ENCODE data around the gene CIT. TPM values are rescaled to one million over a fixed set of nuclear protein-coding genes. Genes with fewer than 3 reads are reported as not detected.

CIT gene
- total and polyA plus RNA-seq, 10 of the 15 experiments (the other 5 are each of a cell fraction or from before 2014, with no cell fraction given): 1.0 to 38.2 (median 14.9) TPM

DNA sequence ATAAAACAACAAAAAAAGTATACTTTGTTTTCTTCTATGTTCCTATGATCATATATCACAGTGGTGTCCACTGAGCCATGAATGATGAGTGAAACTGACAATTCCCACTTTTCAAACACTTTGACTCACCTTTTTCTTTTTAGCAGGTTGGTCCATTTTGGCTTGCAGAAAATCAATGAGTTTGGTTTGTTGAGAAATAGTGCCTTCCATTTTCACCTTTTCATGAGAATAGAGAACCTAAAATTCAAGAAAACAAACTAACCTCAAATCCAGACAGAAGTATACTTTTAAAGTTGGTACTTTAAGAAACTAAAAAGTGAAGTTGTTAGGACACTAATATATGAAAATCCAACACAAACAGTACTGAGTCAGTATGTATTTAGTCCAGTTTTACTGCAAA, 156.8 kb downstream of the CIT start:
- H3K27ac ChIP-seq (ENCODE audit: control insufficient read depth, insufficient read depth): no peak overlapping the region
- no peak for FAIRE-seq
- ChIA-PET SMC1A (ENCODE audit: uncharacterized antibody, unreplicated experiment) (no interaction called here), CTCF (no interaction called here), RAD21 (ENCODE audit: unreplicated experiment) (no interaction called here), POLR2A (no interaction called here)
- DNase-seq (ENCODE audit: low read depth, low spot score): no peak
- in situ Hi-C loops (cut with MboI): no loop called here
- no peaks in the 10 kb centered on the region for H3K27me3 ChIP-seq (replicated peaks in 1 of 2; ENCODE audit: control insufficient read depth in 2 of 2, insufficient read depth in 2 of 2, low read length in 1 of 2)
- no peaks in the 10 kb centered on the region for H3K79me2 ChIP-seq (ENCODE audit: control insufficient read depth, insufficient read depth, low read length)
- no peak overlapping the region for H3K4me3 ChIP-seq
- no TSS peak for BruUV-seq (replicated peaks)
- TF ChIP-seq ESRRA (IDR thresholded peaks at IDR 0.05; ENCODE audit: low read length) (no peak), MXI1 (IDR thresholded peaks at IDR 0.05; ENCODE audit: low read depth, low read length) (no peak), PKNOX1 (IDR thresholded peaks at IDR 0.05) (no peak), TCF3 (IDR thresholded peaks at IDR 0.05; ENCODE audit: borderline replicate concordance, insufficient read depth, low read depth, low read length) (no peak), IRF5 (IDR thresholded peaks at IDR 0.05; ENCODE audit: borderline replicate concordance) (no peak), BHLHE40 (IDR thresholded peaks at IDR 0.05; ENCODE audit: borderline replicate concordance in 1 of 2, low read depth in 2 of 2, low read length in 1 of 2) (no peak), ZNF217 (IDR thresholded peaks at IDR 0.05) (no peak), DPF2 (IDR thresholded peaks at IDR 0.05) (no peak), ATF7 (IDR thresholded peaks at IDR 0.05; ENCODE audit: low read depth) (no peak), ZNF24 (IDR thresholded peaks at IDR 0.05) (no peak), TCF7 (IDR thresholded peaks at IDR 0.05; ENCODE audit: borderline replicate concordance) (no peak), IRF4 (IDR thresholded peaks at IDR 0.05; ENCODE audit: low read depth, low read length) (no peak)
- TF ChIP-seq, protein P1, sequence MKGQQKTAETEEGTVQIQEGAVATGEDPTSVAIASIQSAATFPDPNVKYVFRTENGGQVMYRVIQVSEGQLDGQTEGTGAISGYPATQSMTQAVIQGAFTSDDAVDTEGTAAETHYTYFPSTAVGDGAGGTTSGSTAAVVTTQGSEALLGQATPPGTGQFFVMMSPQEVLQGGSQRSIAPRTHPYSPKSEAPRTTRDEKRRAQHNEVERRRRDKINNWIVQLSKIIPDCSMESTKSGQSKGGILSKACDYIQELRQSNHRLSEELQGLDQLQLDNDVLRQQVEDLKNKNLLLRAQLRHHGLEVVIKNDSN (IDR thresholded peaks at IDR 0.05; ENCODE audit: borderline replicate concordance, extremely low read length, insufficient read depth, low read depth, low read length): no peak
- TF ChIP-seq, protein P2, sequence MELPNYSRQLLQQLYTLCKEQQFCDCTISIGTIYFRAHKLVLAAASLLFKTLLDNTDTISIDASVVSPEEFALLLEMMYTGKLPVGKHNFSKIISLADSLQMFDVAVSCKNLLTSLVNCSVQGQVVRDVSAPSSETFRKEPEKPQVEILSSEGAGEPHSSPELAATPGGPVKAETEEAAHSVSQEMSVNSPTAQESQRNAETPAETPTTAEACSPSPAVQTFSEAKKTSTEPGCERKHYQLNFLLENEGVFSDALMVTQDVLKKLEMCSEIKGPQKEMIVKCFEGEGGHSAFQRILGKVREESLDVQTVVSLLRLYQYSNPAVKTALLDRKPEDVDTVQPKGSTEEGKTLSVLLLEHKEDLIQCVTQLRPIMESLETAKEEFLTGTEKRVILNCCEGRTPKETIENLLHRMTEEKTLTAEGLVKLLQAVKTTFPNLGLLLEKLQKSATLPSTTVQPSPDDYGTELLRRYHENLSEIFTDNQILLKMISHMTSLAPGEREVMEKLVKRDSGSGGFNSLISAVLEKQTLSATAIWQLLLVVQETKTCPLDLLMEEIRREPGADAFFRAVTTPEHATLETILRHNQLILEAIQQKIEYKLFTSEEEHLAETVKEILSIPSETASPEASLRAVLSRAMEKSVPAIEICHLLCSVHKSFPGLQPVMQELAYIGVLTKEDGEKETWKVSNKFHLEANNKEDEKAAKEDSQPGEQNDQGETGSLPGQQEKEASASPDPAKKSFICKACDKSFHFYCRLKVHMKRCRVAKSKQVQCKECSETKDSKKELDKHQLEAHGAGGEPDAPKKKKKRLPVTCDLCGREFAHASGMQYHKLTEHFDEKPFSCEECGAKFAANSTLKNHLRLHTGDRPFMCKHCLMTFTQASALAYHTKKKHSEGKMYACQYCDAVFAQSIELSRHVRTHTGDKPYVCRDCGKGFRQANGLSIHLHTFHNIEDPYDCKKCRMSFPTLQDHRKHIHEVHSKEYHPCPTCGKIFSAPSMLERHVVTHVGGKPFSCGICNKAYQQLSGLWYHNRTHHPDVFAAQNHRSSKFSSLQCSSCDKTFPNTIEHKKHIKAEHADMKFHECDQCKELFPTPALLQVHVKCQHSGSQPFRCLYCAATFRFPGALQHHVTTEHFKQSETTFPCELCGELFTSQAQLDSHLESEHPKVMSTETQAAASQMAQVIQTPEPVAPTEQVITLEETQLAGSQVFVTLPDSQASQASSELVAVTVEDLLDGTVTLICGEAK (IDR thresholded peaks at IDR 0.05; ENCODE audit: borderline replicate concordance): no peak
- peaks cover 5 to 13% of the 10 kb centered on the region in 2 experiments; a peak in 3 of 4 replicates for H3K36me3 ChIP-seq (ENCODE audit: control insufficient read depth in 2 of 2, insufficient read depth in 2 of 2, low read length in 1 of 2)
- intact Hi-C loops (cut with micrococcal nuclease; ENCODE audit: unreplicated experiment): no loop called here
- H4K20me1 ChIP-seq (ENCODE audit: control insufficient read depth, insufficient read depth): no peaks in the 10 kb centered on the region
- H3K4me1 ChIP-seq (ENCODE audit: control insufficient read depth, insufficient read depth, low read length): no peaks in the 10 kb centered on the region
- H2AFZ ChIP-seq (ENCODE audit: control insufficient read depth, low read depth, low read length): no peak overlapping the region
- no peak overlapping the region for H3K4me2 ChIP-seq (ENCODE audit: control insufficient read depth, insufficient read depth)
- no peak for ATAC-seq
- no peak overlapping the region for H3K9ac ChIP-seq (ENCODE audit: control insufficient read depth, insufficient read depth, low read length)
- no peaks in the 10 kb centered on the region for H3K9me3 ChIP-seq (replicated peaks; ENCODE audit: control insufficient read depth, insufficient read depth, low read length)
